NCI-H187 (cell line): Measurements from ENCODE around the gene ERBB3.
"Not testable (repeated sequence)": the region's sequence is repeated elsewhere in the genome, so short reads cannot be mapped to it uniquely, and the experiment has no call there.

ENCODE experiments used
- DNase-seq, 2 experiments: peaks; one replicate each; lab custom pipeline; 2025; lab: John Stamatoyannopoulos, UW

ERBB3 gene

GRCh38 chr12:56079723-56080555, at the start of gene ERBB3:
TSS of gene ERBB3 (plus strand) at chr12:56080165. CDS start at chr12:56080301, 136 bp downstream.
- DNase-seq = peak; percentile 43 to 54

GRCh38 chr12:56031987-56032386, 48.0 kb upstream of the ERBB3 start:
- no peak for DNase-seq

DNA sequence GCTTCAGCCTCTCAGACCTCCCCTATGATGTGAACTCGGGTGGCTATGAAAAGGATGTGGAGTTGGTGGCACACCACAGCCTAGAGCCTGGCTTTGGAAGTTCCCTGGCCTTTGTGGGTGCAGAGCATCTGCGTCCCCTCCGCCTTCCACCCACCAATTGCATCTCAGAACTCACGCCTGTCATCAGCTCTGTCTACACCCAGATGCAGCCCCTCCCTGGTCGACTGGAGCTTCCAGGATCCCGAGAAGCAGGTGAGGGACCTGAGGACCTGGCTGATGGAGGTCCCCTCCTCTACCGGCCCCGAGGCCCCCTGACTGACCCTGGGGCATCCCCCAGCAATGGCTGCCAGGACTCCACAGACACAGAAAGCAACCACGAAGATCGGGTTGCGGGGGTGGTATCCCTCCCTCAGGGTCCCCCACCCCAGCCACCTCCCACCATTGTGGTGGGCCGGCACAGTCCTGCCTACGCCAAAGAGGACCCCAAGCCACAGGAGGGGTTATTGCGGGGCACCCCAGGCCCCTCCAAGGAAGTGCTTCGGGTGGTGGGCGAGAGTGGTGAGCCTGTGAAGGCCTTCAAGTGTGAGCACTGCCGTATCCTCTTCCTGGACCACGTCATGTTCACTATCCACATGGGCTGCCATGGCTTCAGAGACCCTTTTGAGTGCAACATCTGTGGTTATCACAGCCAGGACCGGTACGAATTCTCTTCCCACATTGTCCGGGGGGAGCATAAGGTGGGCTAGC, 45.2 kb upstream of the ERBB3 start:
- no peak for DNase-seq

- DNase-seq = no peak
These were observed 42.8 kb upstream of the ERBB3 start for GRCh38 chr12:56037161-56037560.

- no peak for DNase-seq
These were observed 41.8 kb upstream of the ERBB3 start for GRCh38 chr12:56038022-56038655.

GRCh38 chr12:56040151-56040550, 39.8 kb upstream of the ERBB3 start:
- DNase-seq = no peak

DNA sequence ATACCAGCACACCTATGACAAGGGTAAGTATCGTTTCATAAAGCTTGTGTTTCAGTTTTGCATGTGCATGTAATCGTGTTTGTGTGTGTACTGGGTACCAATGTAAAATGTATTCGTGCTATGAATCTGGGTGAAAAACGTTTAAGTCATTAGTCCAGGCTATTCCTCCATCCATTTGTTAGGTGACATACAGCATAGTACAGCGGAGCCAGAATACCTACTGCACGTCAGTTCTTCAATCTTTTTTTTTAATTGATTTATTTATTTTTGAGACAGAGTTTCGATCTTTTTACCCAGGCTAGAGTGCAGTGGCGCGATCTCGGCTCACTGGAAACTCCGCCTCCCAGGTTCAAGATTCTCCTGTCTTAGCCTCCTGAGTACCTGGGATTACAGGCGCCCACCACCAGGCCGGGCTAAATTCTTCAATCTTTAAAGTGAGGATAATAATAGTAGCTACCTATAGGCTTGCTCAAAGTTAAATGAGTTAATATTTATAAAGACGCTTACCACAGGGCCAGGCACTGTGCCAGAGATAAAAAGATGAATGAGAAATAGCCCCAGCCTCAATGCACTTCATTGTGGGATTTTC, 38.9 kb upstream of the ERBB3 start:
- DNase-seq = no peak

GRCh38 chr12:56041552-56042429, 38.2 kb upstream of the ERBB3 start, which contains the start of gene RPS26:
TSS of gene RPS26 (plus strand) at chr12:56041918. CDS start at chr12:56042167, 249 bp downstream.
- DNase-seq = peak; percentile 96 to 98

DNA sequence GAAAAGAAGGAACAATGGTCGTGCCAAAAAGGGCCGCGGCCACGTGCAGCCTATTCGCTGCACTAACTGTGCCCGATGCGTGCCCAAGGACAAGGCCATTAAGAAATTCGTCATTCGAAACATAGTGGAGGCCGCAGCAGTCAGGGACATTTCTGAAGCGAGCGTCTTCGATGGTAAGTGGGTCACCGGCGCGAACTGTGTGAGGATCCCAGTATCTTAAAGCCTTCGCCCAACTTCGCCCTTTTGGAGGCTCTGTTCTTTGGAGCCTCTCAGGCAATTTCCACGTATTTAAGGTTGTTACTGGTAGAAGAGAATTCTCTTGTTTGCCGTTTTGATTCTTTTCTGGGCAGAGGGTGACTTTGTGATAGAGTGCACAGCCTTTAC, 37.5 kb upstream of the ERBB3 start:
- DNase-seq = not testable (repeated sequence)

GRCh38 chr12:56042843-56043242, 37.1 kb upstream of the ERBB3 start:
- no peak for DNase-seq

- no peak for DNase-seq
These were observed 33.8 kb upstream of the ERBB3 start for GRCh38 chr12:56046027-56046780.

DNA sequence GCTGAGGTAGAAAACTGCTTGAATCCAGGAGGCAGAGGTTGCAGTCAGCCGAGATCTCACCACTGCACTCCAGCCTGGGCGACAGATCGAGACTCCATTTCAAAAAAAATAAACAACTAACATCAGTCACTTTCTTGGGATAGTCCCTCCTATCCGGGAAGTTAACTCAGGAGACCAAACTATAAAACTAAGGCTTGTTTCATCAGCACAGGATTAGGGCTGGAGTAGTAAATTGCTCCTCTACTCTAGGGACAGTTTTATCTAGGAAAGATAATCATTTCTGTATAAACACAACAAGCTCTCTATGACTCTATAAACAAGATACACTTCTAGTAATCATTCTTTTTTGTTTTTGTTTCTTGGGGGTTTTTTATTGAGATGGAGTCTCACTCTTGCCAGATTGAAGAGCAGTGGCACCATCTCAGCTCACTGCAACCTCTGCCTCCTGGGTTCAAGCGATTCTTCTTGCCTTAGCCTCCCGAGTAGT, 26.5 kb upstream of the ERBB3 start:
- DNase-seq = no peak

- not testable (repeated sequence) for DNase-seq
These were observed 20.0 kb upstream of the ERBB3 start for GRCh38 chr12:56059964-56060363.

DNA sequence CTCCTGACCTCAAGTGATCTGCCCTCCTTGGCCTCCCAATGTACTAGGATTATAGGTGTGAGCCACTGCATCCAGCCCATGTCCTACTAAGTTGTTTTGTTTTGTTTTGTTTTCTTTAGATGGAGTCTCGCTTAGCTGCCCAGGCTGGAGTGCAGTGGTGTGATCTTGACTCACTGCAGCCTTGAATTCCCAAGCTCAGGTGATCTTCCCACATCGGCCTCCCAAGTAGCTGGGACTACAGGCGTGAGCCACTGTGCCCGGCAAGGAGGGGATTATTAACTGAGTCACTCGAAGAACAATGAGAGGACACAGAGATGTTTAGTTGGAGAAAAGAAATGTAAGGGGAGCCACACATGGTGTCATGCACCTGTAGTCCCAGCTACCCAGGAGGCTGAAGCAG, 18.0 kb upstream of the ERBB3 start:
- no peak for DNase-seq

DNA sequence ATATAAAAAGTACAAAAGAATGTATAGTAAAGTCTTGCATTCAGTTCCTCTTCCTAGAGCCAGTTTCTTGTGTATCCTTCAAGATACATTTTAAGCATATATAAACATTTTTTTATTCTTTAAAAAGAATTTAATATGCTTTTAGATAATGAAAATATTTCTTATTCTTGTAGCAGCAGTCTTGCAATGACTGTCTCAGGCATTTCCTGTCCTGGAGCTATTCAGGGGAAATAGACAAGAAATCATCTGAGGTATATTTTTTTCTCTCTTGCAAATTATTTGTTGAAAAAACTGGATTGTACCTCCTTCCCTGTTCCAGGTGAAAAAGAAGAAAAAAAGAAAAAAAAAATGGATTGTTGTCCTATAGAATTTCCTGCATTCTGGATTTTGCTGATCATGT, 17.0 kb upstream of the ERBB3 start:
- no peak for DNase-seq

GRCh38 chr12:56071648-56072047, 8.3 kb upstream of the ERBB3 start:
- no peak for DNase-seq

GRCh38 chr12:56074396-56074795, 5.6 kb upstream of the ERBB3 start:
- DNase-seq = no peak

DNA sequence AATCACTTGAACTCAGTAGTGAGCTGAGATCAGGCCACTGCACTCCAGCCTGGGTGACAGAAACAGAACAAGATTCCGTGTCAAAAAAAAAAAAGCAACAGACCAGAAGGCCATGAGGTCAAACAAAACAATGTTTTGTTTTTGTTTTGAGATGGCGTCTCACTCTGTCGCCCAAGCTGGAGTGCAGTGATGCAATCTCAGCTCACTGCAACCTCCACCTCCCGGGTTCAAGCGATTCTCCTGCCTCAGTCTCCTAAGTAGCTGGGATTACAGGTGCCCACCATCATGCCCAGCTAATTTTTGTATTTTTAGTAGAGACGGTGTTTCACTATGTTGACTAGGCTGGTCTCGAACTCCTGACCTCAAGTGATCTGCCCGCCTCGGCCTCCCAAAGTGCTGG, 2.0 kb upstream of the ERBB3 start:
- not testable (repeated sequence) for DNase-seq

DNA sequence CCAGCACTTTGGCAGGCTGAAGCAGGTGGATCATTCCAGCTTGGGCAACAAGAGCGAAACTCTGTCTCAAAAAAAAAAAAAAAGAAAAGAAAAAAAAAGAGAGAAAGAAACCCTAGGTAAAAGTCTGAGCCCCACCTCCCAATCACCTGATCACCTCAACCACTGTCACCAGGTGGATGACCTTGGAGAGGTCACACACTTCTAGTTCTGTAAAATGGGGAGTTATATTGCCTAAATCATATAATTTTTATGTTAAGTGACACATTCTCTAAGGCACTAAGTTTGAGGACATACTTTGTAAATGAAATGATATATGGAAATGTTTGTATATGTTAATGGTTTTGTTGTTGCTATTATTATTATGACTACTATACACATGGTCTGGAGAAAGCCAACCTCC, 1.5 kb upstream of the ERBB3 start:
- no peak for DNase-seq
